HCT116 (cell line): ENCODE data around the gene ADORA1. TPM values are rescaled to one million over a fixed set of nuclear protein-coding genes. Genes with fewer than 3 reads are reported as not detected.

Source experiments
- ATAC-seq: fragments of 200-7000 bp; cut with Tn5 transposase; 2 replicates; pipeline ENCODE4 v1.9.1; 2020; ENCODE audit warnings: mild to moderate bottlenecking, moderate library complexity
- BruUV-seq: library from RNA; stranded (reverse); fragments of 400-500 nt; replicated peaks from 2 replicates; lab custom pipeline; 2021; lab: Mats Ljungman, UMichigan
- CTCF ChIA-PET: fragments of 300-600 bp; sonication (Branson Sonifier 250); formaldehyde crosslinking; loops from one replicate; lab custom pipeline; 2021; ENCODE audit warnings: antibody characterized with exemption; lab: Charles Lee
- POLR2A ChIA-PET: fragments of 300-600, 350-600 bp; sonication (Branson Sonifier 250); formaldehyde crosslinking; loops from one replicate; lab custom pipeline; 2021; ENCODE audit warnings: antibody characterized with exemption; lab: Charles Lee
- RAD21 ChIA-PET, 2 experiments: fragments of 300-600 bp; sonication (Branson Sonifier 250); formaldehyde crosslinking; loops; one replicate each; lab custom pipeline; 2023; ENCODE audit warnings: low total read pairs in 2 of 2; ENCODE audit not compliant: uncharacterized antibody in 2 of 2, unreplicated experiment in 2 of 2, low non-redundant PET in 1 of 2; lab: Charles Lee
- DNase-seq: peaks from one replicate; pipeline ENCODE4 v3.0.0-alpha.2; 2010; ENCODE audit warnings: low read depth, low spot score
- H2AFZ ChIP-seq: fragments of 200-600 bp; shearing (Covaris generic), sonication (generic); 2 replicates; pipeline ENCODE4 v1.6.1; 2017; ENCODE audit warnings: low read depth, mixed run types, mixed read lengths, antibody characterized with exemption, low read length; ENCODE audit not compliant: poor library complexity, severe bottlenecking
- H3K27ac ChIP-seq: 2 replicates; pipeline ENCODE4 v1.5.1; 2012; ENCODE audit warnings: low read depth, low read length
- H3K27me3 ChIP-seq: fragments of 200-600 bp; sonication (generic); 2 replicates; pipeline ENCODE4 v1.6.1; 2016; ENCODE audit warnings: mixed run types, low read length, mixed read lengths; ENCODE audit not compliant: insufficient read depth
- H3K36me3 ChIP-seq, 2 experiments: fragments of 200-500 bp in 1 of 2; fragments of 200-600 bp in 1 of 2; sonication (Bioruptor generic) in 1 of 2; sonication (generic) in 1 of 2; 2 replicates each; pipeline versions ENCODE4 v1.5.1 to v1.6.1; 2014 to 2016; ENCODE audit warnings: low read length in 2 of 2, inconsistent platforms in 1 of 2, mixed read lengths in 1 of 2, mixed run types in 1 of 2; ENCODE audit not compliant: insufficient read depth in 2 of 2, control insufficient read depth in 1 of 2
- H3K4me1 ChIP-seq, 2 experiments: fragments of 200-600 bp in 1 of 2; sonication (generic) in 1 of 2; 2 replicates each; pipeline versions ENCODE4 v1.5.1 to v1.6.1; 2012 to 2017; ENCODE audit warnings: low read length in 2 of 2, inconsistent platforms in 1 of 2, mild to moderate bottlenecking in 1 of 2, mixed read lengths in 1 of 2, mixed run types in 1 of 2, moderate library complexity in 1 of 2; ENCODE audit not compliant: insufficient read depth in 2 of 2, control insufficient read depth in 1 of 2
- H3K4me2 ChIP-seq: fragments of 200-600 bp; sonication (generic); 2 replicates; pipeline ENCODE4 v1.6.1; 2017; ENCODE audit warnings: mixed run types, low read length, mixed read lengths
- H3K4me3 ChIP-seq, 2 experiments: fragments of 200-600 bp in 1 of 2; sonication (generic) in 1 of 2; replicated peaks in 1 of 2; 2 replicates each; pipeline ENCODE4 v1.5.1; 2011 to 2016; ENCODE audit warnings: low read length in 2 of 2, control low read depth in 1 of 2, low read depth in 1 of 2, mild to moderate bottlenecking in 1 of 2, mixed read lengths in 1 of 2, mixed run types in 1 of 2
- H3K79me2 ChIP-seq: fragments of 200-600 bp; sonication (generic); 2 replicates; pipeline ENCODE4 v1.6.1; 2017; ENCODE audit warnings: mild to moderate bottlenecking, mixed run types, low read length, moderate library complexity, mixed read lengths; ENCODE audit not compliant: insufficient read depth
- H3K9ac ChIP-seq: fragments of 200-600 bp; sonication (generic); 2 replicates; pipeline ENCODE4 v1.6.1; 2016; ENCODE audit warnings: low read length, mixed read lengths
- H3K9me2 ChIP-seq: fragments of 200-600 bp; sonication (generic), shearing (Covaris generic); 2 replicates; pipeline ENCODE4 v1.6.1; 2017; ENCODE audit warnings: mixed run types, mild to moderate bottlenecking, moderate library complexity; ENCODE audit not compliant: insufficient read depth
- H3K9me3 ChIP-seq, 2 experiments: fragments of 200-500 bp in 1 of 2; fragments of 200-600 bp in 1 of 2; sonication (Bioruptor generic) in 1 of 2; sonication (generic) in 1 of 2; 2 replicates each; pipeline ENCODE4 v1.6.1; 2014 to 2017; ENCODE audit warnings: low read length in 2 of 2, mixed read lengths in 2 of 2, inconsistent platforms in 1 of 2, low read depth in 1 of 2, mild to moderate bottlenecking in 1 of 2, mixed run types in 1 of 2, moderate library complexity in 1 of 2; ENCODE audit not compliant: control insufficient read depth in 1 of 2, insufficient read depth in 1 of 2
- H4K20me1 ChIP-seq: fragments of 200-600 bp; sonication (generic), shearing (Covaris generic); 2 replicates; pipeline ENCODE4 v1.6.1; 2017; ENCODE audit warnings: mixed run types, mild to moderate bottlenecking, moderate library complexity; ENCODE audit not compliant: insufficient read depth
- CBX3 ChIP-seq: IDR thresholded peaks from 2 replicates; pipeline ENCODE4 v1.6.1; 2012; ENCODE audit warnings: low read depth
- CEBPB ChIP-seq: IDR thresholded peaks from 2 replicates; pipeline ENCODE4 v1.6.1; 2012; ENCODE audit warnings: low read depth
- EGR1 ChIP-seq: IDR thresholded peaks from 2 replicates; pipeline ENCODE4 v1.6.1; 2012; ENCODE audit warnings: low read depth
- ELF1 ChIP-seq: IDR thresholded peaks from 2 replicates; pipeline ENCODE4 v1.6.1; 2012; ENCODE audit warnings: low read depth, borderline replicate concordance
- EZH2phosphoT487 ChIP-seq: fragments of 200-600 bp; IDR thresholded peaks from 2 replicates; pipeline ENCODE4 v1.6.1; 2018; ENCODE audit warnings: antibody characterized with exemption, borderline replicate concordance
- FOSL1 ChIP-seq: IDR thresholded peaks from 2 replicates; pipeline ENCODE4 v1.6.1; 2012; ENCODE audit warnings: low read depth
- POLR2A ChIP-seq: IDR thresholded peaks from 2 replicates; pipeline ENCODE4 v1.7.0; 2011; ENCODE audit warnings: borderline replicate concordance; ENCODE audit not compliant: insufficient read depth, insufficient read length; ENCODE audit errors: extremely low read depth
- POLR2AphosphoS5 ChIP-seq: IDR thresholded peaks from 2 replicates; pipeline ENCODE4 v1.6.1; 2011; ENCODE audit warnings: mild to moderate bottlenecking, low read depth, low read length, moderate library complexity
- SRF ChIP-seq: IDR thresholded peaks from 2 replicates; pipeline ENCODE4 v1.6.1; 2012; ENCODE audit warnings: low read depth
- YY1 ChIP-seq: IDR thresholded peaks from 2 replicates; pipeline ENCODE4 v1.6.1; 2011; ENCODE audit warnings: low read length, low read depth, moderate library complexity, mild to moderate bottlenecking; ENCODE audit not compliant: insufficient replicate concordance; ENCODE audit errors: extremely low read depth
- ZNF274 ChIP-seq: fragments of 200-500 bp; sonication (Bioruptor generic); IDR thresholded peaks from 2 replicates; pipeline ENCODE4 v1.6.1; 2014; ENCODE audit warnings: mild to moderate bottlenecking, low read depth, low read length, inconsistent platforms
- intact Hi-C: fragments of 100-400 bp; cut with micrococcal nuclease; formaldehyde crosslinking; loops from 2 replicates; pipeline ENCODE4 v1.10.0; 2022
- total RNA-seq: library from RNA; stranded (reverse); gene quantifications from one replicate; pipeline ENCODE4 v1.2.1, GENCODE V29; 2021; ENCODE audit not compliant: unreplicated experiment
- TF ChIP-seq, protein P1 (sequence below): IDR thresholded peaks from 2 replicates; pipeline ENCODE4 v1.6.1; 2012
- TF ChIP-seq, protein P2 (sequence below): IDR thresholded peaks from 2 replicates; pipeline ENCODE4 v1.6.1; 2011; ENCODE audit warnings: mild to moderate bottlenecking, low read length, moderate library complexity; ENCODE audit not compliant: insufficient replicate concordance; ENCODE audit errors: extremely low read depth
- TF ChIP-seq, protein P3 (sequence below): IDR thresholded peaks from 2 replicates; pipeline ENCODE4 v1.6.1; 2012; ENCODE audit warnings: low read depth
- TF ChIP-seq, protein P4 (sequence below): IDR thresholded peaks from 2 replicates; pipeline ENCODE4 v1.6.1; 2012

ADORA1 gene
- total RNA-seq, 1 experiment from 2014 or later = 2.8 TPM

DNA sequence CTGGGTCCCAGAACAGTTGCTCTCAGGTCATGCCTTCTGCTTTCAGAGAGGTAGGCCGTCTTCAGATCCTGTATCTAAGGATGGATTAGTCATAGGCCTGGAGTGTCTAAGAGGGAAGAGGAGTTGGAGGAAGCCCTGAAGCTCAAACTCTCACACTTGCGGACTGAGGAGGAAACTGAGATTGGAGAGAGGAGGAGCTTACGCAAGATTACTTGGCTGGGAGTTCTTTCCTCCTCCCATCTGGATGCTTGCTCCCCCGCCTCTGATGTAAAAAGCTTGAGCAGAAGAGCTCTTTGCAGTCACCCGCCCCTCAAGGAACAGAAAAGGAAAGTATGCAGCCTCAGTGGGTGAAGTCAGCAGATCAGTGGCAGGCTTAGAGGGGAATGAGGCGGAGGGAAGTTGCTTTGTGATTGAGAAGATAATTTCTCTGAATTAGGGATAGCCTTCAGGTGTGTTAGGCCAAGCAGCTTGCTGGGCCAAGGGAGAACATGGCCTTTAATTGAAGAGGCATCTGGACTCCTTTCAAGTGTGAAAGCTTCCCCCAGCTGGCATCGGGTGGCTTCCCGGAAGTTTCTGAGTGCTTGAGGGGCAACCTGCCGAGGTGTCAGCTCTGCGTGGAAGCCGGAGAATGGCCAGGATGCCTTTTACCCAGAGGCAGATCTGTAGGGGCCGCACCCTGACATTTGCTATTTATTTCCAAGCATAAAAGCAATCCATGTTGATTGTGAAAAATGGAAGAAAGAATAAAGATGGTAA is 6.6 kb downstream of the ADORA1 start:
- H3K79me2 ChIP-seq = no peaks in the 10 kb centered on the region
- no peaks in the 10 kb centered on the region for H3K9me3 ChIP-seq
- no peaks in the 10 kb centered on the region for H3K36me3 ChIP-seq
- ChIA-PET CTCF (interaction anchor here (1.3 to 3.1 kb wide), 4 partner anchors 9 to 38 kb away, joined by 3 to 12 read pairs (median 6); no protein-coding TSS in a partner anchor), POLR2A (no interaction called here), RAD21 (no interaction called here)
- no peak overlapping the region for H2AFZ ChIP-seq
- H3K4me3 ChIP-seq = no peak overlapping the region
- DNase-seq = no peak
- no TSS peak for BruUV-seq
- H3K4me2 ChIP-seq = 0 out of 2 replicates have a peak overlapping the region, but pooled peaks have one; percentile 12
- no peak overlapping the region for H3K9ac ChIP-seq
- H3K9me2 ChIP-seq = no peaks in the 10 kb centered on the region
- TF ChIP-seq ELF1 = no peak
- no peak for TF ChIP-seq YY1
- no peak for TF ChIP-seq ZNF274
- TF ChIP-seq EGR1 = no peak
- TF ChIP-seq, protein P1, sequence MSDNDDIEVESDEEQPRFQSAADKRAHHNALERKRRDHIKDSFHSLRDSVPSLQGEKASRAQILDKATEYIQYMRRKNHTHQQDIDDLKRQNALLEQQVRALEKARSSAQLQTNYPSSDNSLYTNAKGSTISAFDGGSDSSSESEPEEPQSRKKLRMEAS = no peak
- no peak for TF ChIP-seq CEBPB
- TF ChIP-seq, protein P2, sequence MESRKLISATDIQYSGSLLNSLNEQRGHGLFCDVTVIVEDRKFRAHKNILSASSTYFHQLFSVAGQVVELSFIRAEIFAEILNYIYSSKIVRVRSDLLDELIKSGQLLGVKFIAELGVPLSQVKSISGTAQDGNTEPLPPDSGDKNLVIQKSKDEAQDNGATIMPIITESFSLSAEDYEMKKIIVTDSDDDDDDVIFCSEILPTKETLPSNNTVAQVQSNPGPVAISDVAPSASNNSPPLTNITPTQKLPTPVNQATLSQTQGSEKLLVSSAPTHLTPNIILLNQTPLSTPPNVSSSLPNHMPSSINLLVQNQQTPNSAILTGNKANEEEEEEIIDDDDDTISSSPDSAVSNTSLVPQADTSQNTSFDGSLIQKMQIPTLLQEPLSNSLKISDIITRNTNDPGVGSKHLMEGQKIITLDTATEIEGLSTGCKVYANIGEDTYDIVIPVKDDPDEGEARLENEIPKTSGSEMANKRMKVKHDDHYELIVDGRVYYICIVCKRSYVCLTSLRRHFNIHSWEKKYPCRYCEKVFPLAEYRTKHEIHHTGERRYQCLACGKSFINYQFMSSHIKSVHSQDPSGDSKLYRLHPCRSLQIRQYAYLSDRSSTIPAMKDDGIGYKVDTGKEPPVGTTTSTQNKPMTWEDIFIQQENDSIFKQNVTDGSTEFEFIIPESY = no peak
- no peak for TF ChIP-seq POLR2A
- TF ChIP-seq FOSL1 = no peak
- no peak for TF ChIP-seq CBX3
- no peak for TF ChIP-seq EZH2phosphoT487
- TF ChIP-seq, protein P3, sequence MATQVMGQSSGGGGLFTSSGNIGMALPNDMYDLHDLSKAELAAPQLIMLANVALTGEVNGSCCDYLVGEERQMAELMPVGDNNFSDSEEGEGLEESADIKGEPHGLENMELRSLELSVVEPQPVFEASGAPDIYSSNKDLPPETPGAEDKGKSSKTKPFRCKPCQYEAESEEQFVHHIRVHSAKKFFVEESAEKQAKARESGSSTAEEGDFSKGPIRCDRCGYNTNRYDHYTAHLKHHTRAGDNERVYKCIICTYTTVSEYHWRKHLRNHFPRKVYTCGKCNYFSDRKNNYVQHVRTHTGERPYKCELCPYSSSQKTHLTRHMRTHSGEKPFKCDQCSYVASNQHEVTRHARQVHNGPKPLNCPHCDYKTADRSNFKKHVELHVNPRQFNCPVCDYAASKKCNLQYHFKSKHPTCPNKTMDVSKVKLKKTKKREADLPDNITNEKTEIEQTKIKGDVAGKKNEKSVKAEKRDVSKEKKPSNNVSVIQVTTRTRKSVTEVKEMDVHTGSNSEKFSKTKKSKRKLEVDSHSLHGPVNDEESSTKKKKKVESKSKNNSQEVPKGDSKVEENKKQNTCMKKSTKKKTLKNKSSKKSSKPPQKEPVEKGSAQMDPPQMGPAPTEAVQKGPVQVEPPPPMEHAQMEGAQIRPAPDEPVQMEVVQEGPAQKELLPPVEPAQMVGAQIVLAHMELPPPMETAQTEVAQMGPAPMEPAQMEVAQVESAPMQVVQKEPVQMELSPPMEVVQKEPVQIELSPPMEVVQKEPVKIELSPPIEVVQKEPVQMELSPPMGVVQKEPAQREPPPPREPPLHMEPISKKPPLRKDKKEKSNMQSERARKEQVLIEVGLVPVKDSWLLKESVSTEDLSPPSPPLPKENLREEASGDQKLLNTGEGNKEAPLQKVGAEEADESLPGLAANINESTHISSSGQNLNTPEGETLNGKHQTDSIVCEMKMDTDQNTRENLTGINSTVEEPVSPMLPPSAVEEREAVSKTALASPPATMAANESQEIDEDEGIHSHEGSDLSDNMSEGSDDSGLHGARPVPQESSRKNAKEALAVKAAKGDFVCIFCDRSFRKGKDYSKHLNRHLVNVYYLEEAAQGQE = no peak
- TF ChIP-seq POLR2AphosphoS5 = no peak
- TF ChIP-seq SRF = no peak
- TF ChIP-seq, protein P4, sequence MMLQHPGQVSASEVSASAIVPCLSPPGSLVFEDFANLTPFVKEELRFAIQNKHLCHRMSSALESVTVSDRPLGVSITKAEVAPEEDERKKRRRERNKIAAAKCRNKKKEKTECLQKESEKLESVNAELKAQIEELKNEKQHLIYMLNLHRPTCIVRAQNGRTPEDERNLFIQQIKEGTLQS = no peak
- H4K20me1 ChIP-seq = no peaks in the 10 kb centered on the region
- peaks cover 7 to 22% of the 10 kb centered on the region in 2 experiments; a peak in 3 of 4 replicates for H3K4me1 ChIP-seq
- ATAC-seq = peak; percentile 51
- H3K27ac ChIP-seq = no peak overlapping the region
- H3K27me3 ChIP-seq = no peaks in the 10 kb centered on the region
- intact Hi-C loops = no loop called here
